ENCODE measurements around the gene NKIRAS2.

DNA sequence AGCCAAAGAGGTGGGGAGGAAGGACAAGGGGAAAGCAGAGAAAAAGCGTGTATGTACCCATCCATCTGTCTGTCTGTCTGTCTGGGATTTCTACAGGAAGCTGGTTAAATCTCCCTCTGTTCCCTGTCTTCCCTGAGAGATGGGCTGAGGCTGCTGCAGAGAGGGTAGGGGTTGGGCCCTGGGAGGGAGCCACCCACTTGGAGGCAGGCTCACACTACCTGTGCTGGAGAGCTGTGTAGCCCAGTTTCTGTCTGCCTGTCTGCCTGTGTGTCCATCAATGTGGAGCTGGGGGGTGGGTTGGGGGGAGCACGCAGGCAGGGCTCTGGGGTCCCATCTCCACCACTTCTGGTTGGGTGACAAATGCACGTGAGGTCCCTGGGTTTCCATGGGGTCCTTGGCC lies 49.1 kb downstream of the NKIRAS2 start:
- TF ChIP-seq, protein P1, sequence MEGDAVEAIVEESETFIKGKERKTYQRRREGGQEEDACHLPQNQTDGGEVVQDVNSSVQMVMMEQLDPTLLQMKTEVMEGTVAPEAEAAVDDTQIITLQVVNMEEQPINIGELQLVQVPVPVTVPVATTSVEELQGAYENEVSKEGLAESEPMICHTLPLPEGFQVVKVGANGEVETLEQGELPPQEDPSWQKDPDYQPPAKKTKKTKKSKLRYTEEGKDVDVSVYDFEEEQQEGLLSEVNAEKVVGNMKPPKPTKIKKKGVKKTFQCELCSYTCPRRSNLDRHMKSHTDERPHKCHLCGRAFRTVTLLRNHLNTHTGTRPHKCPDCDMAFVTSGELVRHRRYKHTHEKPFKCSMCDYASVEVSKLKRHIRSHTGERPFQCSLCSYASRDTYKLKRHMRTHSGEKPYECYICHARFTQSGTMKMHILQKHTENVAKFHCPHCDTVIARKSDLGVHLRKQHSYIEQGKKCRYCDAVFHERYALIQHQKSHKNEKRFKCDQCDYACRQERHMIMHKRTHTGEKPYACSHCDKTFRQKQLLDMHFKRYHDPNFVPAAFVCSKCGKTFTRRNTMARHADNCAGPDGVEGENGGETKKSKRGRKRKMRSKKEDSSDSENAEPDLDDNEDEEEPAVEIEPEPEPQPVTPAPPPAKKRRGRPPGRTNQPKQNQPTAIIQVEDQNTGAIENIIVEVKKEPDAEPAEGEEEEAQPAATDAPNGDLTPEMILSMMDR (IDR thresholded peaks at IDR 0.05; ENCODE audit: insufficient read depth, low read length, poor library complexity, severe bottlenecking) = no peak
- no peak for TF ChIP-seq EZH2phosphoT487 (conservative IDR thresholded peaks at IDR 0.05; ENCODE audit: low read length)

All from SU-DHL-6 (cell line).